Ishikawa (cell line): Measurements from ENCODE around the gene GLIS1.

Source experiments
- CEBPB ChIP-seq: IDR thresholded peaks from 2 replicates; pipeline ENCODE4 v1.6.1; 2012
- CREB1 ChIP-seq: IDR thresholded peaks from 2 replicates; pipeline ENCODE4 v1.6.1; 2012; ENCODE audit warnings: low read depth
- EGR1 ChIP-seq: IDR thresholded peaks from 2 replicates; pipeline ENCODE4 v1.6.1; 2012
- EP300 ChIP-seq: IDR thresholded peaks from 2 replicates; pipeline ENCODE4 v1.6.1; 2012; ENCODE audit warnings: borderline replicate concordance
- FOXM1 ChIP-seq: IDR thresholded peaks from 2 replicates; pipeline ENCODE4 v1.6.1; 2012; ENCODE audit warnings: low read depth, borderline replicate concordance
- NFIC ChIP-seq: IDR thresholded peaks from 2 replicates; pipeline ENCODE4 v1.6.1; 2012
- RAD21 ChIP-seq: IDR thresholded peaks from 2 replicates; pipeline ENCODE4 v1.6.1; 2012; ENCODE audit warnings: low read depth
- TAF1 ChIP-seq: IDR thresholded peaks from 2 replicates; pipeline ENCODE4 v1.6.1; 2012; ENCODE audit warnings: low read depth, mild to moderate bottlenecking
- TCF12 ChIP-seq: IDR thresholded peaks from 2 replicates; pipeline ENCODE4 v1.6.1; 2012; ENCODE audit warnings: low read depth
- TEAD4 ChIP-seq: IDR thresholded peaks from 2 replicates; pipeline ENCODE4 v1.6.1; 2012
- YY1 ChIP-seq: IDR thresholded peaks from 2 replicates; pipeline ENCODE4 v1.6.1; 2012; ENCODE audit warnings: low read depth
- ZBTB7A ChIP-seq: IDR thresholded peaks from 2 replicates; pipeline ENCODE4 v1.6.1; 2012; ENCODE audit warnings: low read depth
- TF ChIP-seq, protein P1 (sequence below): IDR thresholded peaks from 2 replicates; pipeline ENCODE4 v1.6.1; 2012
- TF ChIP-seq, protein P2 (sequence below): IDR thresholded peaks from 2 replicates; pipeline ENCODE4 v1.6.1; 2012; ENCODE audit warnings: low read depth, mild to moderate bottlenecking
- TF ChIP-seq, protein P3 (sequence below): IDR thresholded peaks from 2 replicates; pipeline ENCODE4 v1.6.1; 2012

The GLIS1 gene

DNA sequence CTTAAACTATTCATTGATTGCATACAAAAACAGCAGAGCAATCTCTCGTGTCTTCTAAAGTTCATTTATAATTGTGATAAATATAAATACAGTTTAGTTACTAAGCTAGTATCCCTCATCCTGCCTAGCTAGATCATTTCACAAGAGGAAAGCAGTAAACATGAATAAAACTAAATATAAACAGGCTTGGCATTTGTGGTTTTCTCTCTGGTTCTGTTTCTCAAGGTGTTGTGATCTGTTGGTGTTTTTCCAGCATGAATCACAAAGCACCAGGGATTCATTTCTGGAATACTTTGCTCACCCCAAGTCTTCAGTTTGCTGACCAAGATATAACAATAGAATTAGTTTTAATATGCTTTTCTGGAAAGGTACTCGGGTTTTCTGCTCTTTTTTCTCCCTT, 32.7 kb upstream of the GLIS1 start:
- TF ChIP-seq CEBPB = no peak
- no peak for TF ChIP-seq YY1
- TF ChIP-seq RAD21 = no peak
- TF ChIP-seq, protein P1, sequence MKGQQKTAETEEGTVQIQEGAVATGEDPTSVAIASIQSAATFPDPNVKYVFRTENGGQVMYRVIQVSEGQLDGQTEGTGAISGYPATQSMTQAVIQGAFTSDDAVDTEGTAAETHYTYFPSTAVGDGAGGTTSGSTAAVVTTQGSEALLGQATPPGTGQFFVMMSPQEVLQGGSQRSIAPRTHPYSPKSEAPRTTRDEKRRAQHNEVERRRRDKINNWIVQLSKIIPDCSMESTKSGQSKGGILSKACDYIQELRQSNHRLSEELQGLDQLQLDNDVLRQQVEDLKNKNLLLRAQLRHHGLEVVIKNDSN = no peak
- TF ChIP-seq TAF1 = no peak
- no peak for TF ChIP-seq NFIC

DNA sequence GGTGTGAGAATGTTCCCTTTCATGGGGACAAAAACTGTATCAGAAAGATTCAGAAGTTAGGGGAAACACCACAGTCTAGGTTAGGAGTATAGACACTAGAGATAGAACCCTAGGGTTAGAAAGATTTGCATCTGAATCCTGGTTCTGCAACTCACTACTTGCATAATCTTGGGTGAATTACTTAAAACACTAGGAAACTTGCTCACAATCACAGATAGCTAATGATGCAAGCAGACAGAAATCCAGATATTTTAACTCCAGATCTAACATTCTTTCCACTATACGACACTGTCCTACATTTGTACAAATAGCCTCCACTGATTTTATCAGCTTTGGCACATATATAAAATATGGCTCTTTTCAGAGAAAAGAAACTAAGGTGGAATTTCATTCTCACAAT, 30.8 kb upstream of the GLIS1 start:
- no peak for TF ChIP-seq CREB1
- TF ChIP-seq NFIC = no peak
- TF ChIP-seq ZBTB7A = no peak
- TF ChIP-seq YY1 = no peak
- TF ChIP-seq FOXM1 = no peak
- TF ChIP-seq CEBPB = no peak
- TF ChIP-seq RAD21 = no peak
- TF ChIP-seq, protein P1 = no peak
- no peak for TF ChIP-seq TAF1
- TF ChIP-seq, protein P2, sequence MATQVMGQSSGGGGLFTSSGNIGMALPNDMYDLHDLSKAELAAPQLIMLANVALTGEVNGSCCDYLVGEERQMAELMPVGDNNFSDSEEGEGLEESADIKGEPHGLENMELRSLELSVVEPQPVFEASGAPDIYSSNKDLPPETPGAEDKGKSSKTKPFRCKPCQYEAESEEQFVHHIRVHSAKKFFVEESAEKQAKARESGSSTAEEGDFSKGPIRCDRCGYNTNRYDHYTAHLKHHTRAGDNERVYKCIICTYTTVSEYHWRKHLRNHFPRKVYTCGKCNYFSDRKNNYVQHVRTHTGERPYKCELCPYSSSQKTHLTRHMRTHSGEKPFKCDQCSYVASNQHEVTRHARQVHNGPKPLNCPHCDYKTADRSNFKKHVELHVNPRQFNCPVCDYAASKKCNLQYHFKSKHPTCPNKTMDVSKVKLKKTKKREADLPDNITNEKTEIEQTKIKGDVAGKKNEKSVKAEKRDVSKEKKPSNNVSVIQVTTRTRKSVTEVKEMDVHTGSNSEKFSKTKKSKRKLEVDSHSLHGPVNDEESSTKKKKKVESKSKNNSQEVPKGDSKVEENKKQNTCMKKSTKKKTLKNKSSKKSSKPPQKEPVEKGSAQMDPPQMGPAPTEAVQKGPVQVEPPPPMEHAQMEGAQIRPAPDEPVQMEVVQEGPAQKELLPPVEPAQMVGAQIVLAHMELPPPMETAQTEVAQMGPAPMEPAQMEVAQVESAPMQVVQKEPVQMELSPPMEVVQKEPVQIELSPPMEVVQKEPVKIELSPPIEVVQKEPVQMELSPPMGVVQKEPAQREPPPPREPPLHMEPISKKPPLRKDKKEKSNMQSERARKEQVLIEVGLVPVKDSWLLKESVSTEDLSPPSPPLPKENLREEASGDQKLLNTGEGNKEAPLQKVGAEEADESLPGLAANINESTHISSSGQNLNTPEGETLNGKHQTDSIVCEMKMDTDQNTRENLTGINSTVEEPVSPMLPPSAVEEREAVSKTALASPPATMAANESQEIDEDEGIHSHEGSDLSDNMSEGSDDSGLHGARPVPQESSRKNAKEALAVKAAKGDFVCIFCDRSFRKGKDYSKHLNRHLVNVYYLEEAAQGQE = no peak
- TF ChIP-seq, protein P3, sequence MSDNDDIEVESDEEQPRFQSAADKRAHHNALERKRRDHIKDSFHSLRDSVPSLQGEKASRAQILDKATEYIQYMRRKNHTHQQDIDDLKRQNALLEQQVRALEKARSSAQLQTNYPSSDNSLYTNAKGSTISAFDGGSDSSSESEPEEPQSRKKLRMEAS = no peak
- TF ChIP-seq TCF12 = no peak
- no peak for TF ChIP-seq EP300

DNA sequence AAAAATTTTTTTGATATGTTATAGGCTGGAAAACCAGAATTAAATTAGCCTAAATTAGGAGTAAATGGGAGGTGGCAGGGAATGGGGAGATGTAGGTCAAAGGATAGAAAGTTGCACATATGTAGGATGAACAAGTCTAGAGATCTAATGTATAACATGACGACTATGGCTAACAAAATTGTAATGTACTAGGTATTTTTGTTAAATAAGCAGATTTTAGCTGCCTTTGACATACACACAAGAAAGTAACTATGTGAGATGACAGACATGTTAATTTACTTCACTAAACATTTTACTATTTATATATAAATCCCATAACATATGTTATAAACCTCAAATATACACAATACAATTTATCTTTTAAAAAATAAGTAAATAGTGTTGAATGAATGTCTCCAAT, 30.2 kb upstream of the GLIS1 start:
- TF ChIP-seq YY1 = no peak
- no peak for TF ChIP-seq FOXM1
- TF ChIP-seq TAF1 = no peak
- TF ChIP-seq EGR1 = no peak
- TF ChIP-seq TCF12 = no peak
- TF ChIP-seq ZBTB7A = no peak
- TF ChIP-seq CREB1 = no peak
- TF ChIP-seq, protein P3 = no peak
- no peak for TF ChIP-seq TEAD4

DNA sequence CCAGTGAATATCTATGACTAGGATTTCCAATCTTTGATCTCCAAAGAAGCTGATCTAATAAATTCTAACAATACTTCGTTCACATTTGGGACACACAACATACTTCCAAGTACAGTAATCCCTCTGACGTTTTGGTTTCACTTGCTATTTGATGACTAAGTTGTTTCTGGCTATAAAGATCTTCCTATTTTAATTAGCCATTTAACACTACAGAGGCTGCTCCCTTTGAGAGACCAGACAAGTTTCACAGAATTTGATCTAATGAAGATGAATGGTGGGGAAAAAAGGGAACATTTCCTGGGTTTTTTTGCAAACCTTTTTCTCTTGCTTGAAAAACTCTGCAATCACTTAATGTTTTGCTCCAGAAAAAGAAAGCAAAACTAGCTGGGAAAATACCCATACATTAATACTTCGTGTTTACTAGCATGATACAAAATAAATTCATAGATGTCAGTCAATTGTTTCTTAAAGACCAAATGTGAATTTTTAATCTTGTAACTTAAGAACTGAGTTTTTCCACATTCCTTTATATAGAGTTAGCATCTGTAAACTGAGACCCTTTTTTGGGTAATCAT, 28.0 kb upstream of the GLIS1 start:
- TF ChIP-seq TEAD4 = no peak
- TF ChIP-seq CEBPB = no peak
- TF ChIP-seq, protein P3 = no peak
- TF ChIP-seq EP300 = no peak
- TF ChIP-seq EGR1 = no peak
- TF ChIP-seq RAD21 = no peak
- TF ChIP-seq NFIC = no peak
- TF ChIP-seq, protein P1 = no peak
- TF ChIP-seq, protein P2 = no peak
- TF ChIP-seq TAF1 = no peak
- no peak for TF ChIP-seq YY1
- no peak for TF ChIP-seq CREB1
- no peak for TF ChIP-seq TCF12
- TF ChIP-seq ZBTB7A = no peak
- no peak for TF ChIP-seq FOXM1

- no peak for TF ChIP-seq YY1
- TF ChIP-seq, protein P3 = no peak
Measured at GRCh38 chr1:53766194-53766742, 27.3 kb upstream of the GLIS1 start.

GRCh38 chr1:53765657-53766056, 26.7 kb upstream of the GLIS1 start:
- no peak for TF ChIP-seq RAD21
- TF ChIP-seq EGR1 = no peak
- no peak for TF ChIP-seq TEAD4
- TF ChIP-seq, protein P3 = no peak
- TF ChIP-seq FOXM1 = no peak
- no peak for TF ChIP-seq CREB1
- TF ChIP-seq, protein P2 = no peak
- TF ChIP-seq ZBTB7A = no peak
- TF ChIP-seq EP300 = no peak
- no peak for TF ChIP-seq TCF12
- TF ChIP-seq TAF1 = no peak
- TF ChIP-seq NFIC = no peak
- TF ChIP-seq CEBPB = no peak
- TF ChIP-seq YY1 = no peak
- TF ChIP-seq, protein P1 = no peak
